NCI-H2227 treated with DMSO at 0.1 percent for 48 hours (cell line): ENCODE measurements around the gene CLEC11A.

Experiments used
- DNase-seq: peaks from one replicate; lab custom pipeline; 2025; lab: John Stamatoyannopoulos, UW

The CLEC11A gene, protein sequence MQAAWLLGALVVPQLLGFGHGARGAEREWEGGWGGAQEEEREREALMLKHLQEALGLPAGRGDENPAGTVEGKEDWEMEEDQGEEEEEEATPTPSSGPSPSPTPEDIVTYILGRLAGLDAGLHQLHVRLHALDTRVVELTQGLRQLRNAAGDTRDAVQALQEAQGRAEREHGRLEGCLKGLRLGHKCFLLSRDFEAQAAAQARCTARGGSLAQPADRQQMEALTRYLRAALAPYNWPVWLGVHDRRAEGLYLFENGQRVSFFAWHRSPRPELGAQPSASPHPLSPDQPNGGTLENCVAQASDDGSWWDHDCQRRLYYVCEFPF

DNA sequence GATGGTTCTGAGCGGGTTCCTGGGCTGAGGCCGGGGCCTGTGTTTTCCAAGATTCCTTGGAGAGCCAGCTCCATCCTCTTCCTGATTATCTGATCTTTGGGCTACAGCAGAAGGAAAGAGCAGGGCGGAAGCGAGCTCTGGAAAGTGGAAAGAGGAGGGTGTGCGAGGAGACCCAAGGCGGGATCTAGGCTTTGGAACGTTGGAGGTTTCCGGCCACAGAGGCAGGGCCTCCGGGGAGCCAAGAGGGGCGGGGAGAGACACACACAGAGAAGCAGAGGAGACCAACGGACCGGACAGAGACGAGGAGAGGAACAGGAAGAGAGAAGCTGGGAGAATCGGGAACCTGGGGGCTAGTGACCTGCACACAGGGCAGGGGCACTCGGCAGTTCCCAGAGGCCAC, at the start of gene CLEC11A:
TSS of gene CLEC11A (plus strand) at position 296 of the 400 bp plus-strand sequence. CDS start 162 bp downstream, outside the sequence.
- DNase-seq: no peak

DNA sequence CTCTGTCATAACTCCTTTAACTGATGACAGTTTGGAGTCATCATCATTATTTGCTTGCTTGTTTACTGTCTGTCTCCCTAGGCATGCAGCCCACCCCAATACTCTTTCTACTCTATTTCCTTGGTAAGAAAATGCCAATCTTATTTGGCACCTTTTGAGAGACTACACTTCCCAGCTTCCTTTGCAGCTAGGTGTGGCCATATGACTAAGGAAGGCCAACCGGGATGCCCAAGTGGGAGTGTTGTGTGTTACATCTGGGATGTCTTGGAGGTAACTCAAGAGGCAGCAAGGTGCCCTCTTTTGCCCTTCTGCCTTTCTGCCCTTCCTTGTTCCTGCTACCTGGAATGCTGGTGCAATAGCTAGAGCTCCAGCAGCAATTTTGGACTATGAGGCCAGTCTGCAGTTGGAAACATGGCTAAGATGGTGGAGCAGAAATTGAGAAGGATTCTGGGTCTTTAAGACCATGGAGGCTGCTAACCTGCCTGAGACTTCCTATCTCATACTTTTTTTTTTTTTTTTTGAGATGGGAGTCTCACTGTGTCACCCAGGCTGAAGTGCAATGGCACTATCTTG, 46.5 kb upstream of the CLEC11A start:
- DNase-seq: no peak

DNA sequence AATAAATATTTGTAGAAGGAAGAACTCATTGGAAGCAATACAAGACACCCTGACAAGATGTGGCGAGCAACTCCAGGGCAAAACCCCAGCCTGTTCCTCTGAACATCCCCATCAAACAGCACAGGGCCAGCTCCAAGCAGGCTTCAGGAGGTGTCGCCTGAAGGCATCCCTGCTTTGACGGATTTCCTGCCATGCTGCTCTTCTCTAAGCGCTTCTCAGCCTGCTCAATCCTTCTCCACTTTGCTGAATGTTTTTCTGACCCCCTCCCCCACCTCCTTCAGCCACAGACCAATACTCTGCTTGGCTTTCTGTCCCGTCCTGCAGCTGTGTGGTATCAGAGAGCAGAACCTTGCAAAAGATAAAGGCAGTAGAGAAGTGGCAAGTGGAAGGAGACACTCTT, 45.5 kb upstream of the CLEC11A start:
- DNase-seq: no peak

DNA sequence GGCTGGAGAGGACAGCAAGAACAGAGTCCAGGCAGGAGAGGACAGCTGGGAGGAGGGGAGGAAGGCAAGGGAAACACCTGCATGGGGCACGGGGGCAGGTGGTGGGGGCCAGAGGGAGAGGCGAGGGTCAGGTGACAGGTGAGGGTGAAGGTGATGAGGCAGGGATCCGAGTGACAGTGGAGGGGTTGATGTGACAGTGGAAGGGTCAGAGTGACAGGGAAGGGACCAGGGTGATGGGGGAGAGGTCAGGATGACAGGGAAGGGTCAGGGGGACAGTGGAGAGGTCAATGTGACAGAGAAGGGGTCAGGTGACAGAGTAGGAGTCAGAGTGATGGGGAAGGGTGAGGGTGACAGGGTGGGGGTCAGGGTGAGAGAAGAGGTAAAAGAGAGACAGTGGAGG, 44.8 kb upstream of the CLEC11A start:
- DNase-seq: no peak

DNA sequence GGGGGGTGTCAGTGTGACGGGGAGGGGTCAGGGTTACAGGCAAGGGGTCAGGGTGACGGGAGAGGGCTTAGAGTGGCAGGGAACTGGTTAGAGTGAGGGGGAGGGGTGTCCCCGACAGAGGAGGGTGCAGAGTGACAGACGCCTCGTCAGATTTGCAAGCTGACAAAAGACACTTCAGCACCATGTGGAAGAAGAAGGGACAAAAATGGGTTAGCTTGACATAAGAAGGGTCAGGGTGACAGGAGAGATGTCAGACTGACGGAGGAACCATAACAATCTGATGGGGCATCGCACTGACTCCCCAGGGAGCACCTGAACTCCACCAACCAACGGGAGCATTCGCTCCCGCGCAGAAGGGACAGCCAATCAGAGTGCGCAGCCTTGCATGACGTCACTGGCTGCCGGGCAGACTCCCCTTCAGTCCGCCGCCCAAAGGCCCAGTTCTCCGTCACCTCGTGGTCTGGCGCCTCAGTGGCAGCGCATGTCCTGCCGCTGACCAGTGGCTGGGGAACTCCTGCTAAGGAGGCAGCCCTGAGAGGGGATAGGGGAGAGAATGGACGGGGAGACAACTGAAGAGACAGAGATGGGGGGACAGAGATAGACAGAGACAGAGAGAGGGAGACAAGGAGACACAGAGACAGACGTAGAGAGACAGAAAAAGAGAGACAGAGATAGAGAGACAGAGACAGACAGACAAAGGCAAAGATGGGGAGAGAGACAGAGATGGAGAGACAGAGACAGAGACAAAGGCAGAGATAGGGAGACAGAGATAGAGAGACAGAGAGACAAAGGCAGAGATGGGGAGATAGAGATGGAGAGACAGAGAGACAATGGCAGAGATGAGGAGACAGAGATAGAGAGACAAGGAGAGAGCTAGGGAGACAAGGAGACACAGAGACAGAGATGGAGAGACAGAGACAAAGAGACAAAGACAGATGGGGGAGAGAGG, 43.7 kb upstream of the CLEC11A start:
- DNase-seq: peak; percentile 67

DNA sequence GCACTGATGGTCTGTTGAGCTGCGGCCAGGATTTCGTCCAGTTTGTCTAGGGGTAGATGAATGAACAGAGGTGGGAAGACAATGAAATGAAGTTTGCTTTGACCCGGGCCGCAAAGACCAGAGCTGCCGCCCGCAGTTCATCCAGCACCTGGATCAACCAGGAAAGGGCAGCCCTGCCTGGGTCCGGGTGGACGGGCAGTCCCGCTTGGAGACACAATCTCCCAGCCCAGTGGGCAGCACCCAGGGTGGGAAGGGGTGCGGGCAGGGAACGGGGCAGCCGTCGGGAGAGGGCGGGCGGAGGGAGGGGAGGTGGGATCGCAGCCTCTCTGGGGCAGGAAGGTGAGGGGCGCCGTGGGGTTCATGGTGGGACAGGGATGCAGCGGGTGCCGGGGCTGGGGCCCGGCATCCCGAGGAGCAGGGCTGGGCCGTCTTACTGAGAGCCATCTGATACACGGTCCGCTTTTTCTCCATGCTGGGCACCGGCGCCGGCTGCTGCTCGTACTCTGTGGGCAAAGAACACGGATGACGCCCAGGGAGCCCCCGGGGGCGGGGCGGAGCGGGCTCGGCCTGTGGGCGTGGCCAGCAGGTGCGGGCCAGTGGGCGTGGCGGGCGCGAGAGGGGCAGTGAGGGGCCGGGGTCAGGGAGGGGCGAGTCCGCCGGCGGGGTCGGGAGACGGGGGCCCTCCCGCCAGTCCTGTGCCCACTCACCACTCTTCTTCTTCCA, 36.7 kb upstream of the CLEC11A start:
- DNase-seq: no peak

DNA sequence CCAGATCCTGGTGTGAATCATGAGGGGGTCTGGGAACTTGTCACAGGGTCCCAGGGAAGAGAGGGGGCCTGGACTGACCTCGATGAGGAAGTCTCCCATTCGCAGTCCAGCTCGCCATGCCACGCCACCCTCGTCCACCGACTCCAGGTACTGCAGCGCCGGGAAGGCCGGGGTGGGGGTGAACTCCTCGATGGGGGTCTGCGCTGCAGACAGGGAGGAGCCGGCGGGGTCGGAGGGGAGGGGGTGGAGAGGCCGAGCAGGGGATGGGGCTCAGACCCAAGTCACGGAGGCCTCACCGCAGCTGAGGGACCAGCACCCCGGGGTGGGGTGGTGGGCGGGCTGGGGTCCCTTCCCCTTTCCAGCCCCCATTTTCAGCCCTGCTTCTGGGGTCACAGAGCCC, 34.4 kb upstream of the CLEC11A start:
- DNase-seq: no peak

DNA sequence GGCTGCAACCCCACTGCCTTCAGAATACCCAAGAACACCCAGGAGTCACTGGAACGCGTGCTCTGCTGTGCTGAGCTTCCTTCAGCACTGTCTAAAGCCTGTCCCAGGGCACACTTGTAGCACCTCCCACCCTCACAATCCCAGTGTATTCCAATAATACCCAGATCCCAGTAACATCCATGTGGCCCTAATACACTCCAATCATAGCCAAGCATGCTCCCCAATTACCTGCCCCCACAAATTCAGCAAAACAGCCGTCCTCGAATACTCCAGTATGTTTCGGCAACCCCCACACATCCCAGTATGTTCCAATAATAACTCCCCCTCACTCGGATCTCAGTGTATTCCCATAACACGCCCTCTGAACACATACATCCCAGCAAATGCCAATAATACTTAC, 32.7 kb upstream of the CLEC11A start:
- DNase-seq: no peak

DNA sequence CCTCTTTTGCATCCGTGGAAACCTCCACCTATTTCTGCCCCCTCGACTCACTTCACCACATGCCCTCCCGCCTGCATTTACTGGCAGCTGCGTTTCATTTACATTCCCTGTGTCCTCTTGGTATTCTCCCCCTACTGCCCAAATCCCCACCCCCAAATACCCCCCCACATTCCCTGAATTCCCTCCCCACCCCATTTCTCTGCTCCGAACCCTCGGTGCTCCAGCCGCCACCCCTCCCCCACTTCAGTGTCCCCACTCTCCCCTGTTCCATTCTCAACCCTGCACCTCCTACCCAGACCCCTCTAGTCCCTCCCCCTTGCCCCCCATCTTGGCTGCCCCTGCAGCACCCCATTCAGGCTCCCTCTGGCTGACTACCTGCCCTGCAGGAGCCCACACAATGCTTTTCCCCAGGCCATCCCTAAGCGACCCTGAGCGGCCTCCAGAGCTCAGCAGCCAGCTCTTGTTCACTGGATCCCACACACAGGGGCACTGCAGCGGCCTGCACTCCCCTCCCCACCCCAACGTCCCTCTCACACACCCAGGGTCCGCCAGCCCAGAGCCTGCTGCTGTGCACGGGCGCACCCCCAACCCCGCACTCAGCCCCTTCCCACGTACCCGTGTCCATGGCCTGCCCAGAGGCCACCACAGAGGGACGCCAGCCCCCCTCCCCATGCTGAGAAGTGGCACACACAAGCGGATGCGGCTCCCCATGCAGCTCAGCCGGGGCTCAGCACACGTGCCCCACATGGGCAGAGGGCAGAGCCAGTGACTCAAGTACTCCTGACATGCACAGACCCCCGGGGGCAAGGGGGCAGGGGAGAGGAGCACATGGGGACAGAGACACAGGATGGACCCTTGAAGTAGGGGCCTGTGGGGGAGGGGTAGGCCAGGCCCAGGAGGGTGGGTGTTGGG, 29.8 kb upstream of the CLEC11A start:
- no peak for DNase-seq

DNA sequence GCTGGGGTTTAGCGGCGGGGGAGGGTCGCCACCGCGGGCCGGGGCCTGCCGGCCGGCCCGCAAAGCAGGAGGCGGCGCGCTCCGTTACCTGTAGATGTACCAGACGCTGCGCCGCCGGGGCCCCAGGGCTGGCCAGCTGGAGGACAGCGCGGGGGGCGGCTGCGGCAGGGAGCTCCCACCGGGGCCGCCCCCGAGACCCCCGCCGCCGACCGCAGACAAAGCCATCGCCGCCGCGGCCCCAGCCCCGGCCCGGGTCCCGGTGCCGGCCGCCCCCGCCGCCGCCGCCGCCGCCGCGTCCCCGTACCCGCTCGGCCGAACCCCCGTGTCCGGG, 28.4 kb upstream of the CLEC11A start:
- no peak for DNase-seq

DNA sequence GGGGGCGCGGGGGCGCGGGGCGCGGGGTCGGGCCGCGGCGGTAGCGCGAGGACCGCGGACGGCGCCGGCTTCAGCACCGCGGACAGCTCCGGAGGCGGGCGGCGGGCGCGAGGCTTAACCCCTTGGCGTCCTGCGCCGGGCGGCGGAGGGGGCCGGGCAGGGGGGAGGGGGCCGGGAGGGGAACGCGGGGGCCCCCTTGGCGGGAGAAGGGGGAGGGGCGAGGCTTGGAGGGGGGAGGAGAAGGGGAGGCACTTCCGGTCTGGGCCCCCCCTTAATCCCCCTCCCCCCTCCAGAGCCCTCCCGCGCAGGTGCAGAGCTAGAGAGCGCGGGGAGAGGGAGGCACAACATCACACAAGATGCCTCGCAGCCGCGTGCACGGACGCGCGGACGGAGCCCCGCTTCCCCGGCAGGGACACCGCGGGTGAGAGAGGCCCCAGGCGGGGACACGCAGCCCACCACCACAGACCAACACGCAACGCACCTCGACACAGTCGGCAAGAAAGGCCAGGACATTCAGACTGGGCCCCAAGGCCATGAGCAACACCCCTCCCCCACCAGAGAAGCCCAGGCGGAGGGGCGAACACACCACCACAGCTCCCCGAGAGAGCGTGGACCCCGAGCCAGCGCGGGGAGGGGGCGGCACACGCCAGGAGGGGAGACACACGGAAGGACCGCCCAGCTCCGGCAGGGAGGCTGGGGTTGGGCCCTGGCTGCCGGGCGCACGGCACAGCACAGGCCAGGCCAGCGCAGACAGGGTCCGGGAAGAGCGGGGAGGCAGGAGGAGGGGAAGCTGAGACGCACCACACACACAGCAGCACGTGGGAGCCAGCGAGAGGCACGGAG, 27.7 kb upstream of the CLEC11A start:
- DNase-seq: peak; percentile 43

DNA sequence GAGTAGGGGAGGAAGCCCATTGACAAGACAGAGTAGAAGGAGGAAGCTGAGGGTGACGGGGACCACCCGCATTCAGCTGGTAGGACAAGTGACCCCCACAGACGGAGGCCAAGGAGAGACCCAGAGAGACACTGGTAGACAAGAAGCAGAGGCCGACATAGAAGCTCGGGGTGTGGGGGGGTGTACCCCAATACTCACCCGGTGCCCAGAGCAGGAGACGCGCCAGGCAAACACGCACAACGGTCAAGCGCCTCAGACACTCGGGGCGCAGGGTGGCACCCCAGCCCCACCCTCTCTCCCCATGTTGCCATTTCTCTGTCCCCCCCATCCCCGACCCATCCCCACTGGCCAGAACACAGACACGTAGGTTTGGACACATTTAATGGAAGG, 27.1 kb upstream of the CLEC11A start:
- DNase-seq: no peak

DNA sequence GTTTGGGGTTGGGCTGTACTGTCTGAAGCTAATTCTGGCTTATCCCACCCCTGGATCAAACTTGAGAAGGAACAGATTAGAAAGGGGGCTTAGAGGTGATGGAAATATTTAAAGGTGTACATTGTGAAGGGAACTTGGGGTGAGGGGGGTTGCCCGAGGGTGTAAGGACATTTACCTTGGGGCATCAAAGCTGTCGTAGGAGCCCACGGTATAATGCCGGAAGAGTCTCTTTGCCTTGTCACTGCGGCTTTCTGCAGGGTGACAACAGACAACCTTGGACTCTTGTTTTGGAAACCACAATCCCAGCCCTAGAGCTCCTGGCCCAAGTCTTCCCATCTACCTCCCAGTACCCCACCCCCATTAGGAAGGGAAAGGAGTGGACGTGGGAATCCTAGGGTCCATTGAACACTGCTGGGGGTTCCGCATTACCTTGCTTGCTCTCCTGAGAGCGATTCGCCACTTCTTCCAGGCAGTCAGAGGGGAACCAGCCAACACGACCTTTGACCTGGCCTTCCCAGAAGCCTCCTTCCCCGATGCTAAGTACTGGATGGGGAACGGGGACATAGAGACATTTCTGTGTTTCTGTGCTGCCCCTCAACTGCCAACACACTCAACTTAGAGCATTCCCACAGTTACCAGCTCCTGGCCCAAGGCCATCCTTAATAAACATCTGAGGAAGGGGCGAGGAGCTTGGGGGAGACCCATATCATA, 25.6 kb upstream of the CLEC11A start:
- no peak for DNase-seq

DNA sequence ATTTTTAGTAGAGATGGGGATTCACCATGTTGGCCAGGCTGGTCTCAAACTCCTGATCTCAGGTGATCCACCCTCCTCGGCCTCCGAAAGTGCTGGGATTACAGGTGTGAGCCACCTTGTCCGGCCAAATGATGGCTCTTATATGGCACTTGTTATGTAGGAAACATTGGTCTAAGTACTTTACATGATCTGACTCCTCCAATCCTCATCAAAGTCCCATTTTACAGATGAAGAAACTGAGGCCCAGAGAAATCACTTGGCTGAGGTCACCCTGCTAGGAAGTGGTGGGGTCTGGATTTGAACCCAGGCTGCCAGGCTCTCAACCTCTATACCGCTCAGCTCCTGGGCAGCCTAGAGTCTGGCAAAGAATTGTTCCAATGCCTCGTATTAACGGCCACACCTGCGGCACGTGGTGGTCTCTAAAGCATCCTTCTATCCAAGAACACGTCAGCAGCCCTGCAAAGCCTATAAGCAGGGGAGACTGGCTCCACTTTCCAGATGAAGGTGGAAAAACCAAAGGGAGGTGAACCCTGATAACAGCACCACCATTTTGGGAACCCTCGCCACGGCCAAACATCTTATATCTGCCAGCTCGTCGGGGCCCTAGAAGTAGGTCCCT, 21.7 kb upstream of the CLEC11A start:
- DNase-seq: no peak

DNA sequence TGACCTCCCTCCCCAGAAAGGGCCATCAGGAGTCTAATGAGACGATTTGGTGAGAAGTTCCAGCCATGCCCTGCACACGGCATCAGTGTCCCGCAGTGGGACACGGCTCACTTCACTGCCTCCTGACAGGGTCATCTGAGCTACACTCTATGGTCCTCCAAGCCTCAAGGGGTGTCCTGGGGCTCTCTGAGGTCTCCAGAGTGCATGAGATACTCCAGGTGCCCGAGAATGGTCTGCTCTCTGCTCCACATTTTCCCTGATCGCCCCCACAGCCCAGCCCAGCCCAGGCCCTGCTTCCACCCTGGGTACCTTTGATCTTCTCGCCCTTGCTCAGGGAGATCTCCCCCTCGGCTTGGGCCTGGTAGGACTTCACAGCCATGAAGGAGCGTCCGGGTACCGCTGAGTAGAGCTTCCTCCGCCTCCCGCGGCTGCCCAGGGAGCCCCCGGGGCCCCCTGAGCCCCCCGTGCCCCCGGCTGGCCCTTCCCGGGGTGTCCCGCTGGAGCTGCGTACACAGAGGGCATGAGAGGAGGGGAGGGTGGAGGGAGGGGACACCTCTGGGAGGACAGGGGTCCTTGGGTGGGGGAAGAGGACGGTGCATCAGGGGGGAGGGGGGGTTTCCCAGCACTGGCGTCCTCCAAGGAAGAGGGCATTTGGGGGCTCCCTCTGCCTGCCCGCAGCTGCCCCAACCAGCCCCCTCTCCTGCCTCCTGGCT, 20.9 kb upstream of the CLEC11A start:
- DNase-seq: no peak

DNA sequence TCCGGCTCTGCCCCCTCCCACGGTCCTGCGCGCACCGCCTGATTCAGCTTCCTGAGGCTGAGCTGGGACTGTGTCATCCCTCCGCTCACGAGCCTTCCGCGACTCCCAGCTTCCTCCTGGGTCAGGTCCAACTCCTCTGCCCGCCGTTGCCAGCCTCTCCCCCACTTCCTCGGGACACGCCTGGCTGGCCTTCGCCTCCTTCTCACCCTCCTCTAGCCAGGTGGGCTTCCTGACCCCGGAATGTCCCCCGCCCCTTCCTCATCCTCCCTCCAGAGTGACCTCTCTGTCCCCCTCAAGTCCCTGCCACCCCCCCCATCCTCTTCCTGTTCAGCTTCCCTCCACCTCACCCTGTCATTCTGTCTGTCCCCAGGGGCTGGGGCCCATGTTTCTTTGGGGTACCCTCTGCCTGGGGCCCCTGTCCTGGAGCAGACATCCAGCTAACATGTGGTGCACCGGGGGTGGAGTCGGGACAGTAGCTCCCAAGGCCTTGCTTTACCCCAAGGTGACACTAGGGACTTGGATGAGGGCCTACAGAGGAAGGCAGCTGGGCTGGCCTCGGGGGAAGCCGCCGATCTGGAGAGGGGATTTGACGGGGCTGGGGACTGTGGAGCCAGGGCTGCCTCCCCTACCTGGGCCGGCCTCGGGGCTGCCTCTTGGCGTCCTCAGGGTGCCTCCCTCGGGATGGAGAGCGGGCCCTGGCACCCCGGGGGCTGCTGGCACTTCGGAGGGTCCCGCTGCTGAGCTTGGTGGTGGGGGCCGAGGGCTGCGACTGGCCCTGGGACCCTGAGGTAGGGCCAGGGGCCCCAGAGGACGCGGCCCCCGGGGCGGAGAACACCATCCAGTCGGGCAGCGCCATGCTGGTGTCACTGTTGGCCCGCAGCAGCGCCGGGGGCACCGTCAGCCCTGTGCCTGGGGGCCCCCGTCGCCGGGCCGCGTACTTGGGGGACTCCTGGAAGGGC, 20.0 kb upstream of the CLEC11A start:
- DNase-seq: no peak
